Measurements from ENCODE around the gene VMAC. TPM values are rescaled to one million over a fixed set of nuclear protein-coding genes. Genes with fewer than 3 reads are reported as not detected.

The VMAC gene
- total RNA-seq, 1 donor from 2014 or later, result 13.3 TPM

- H3K4me3 Mint-ChIP-seq, result no peak overlapping the region
These were observed 51.7 kb downstream of the VMAC start for GRCh38 chr19:5956323-5956722.

GRCh38 chr19:5956728-5957127 lies 52.1 kb downstream of the VMAC start:
- intact Hi-C loops (cut with micrococcal nuclease), result no loop called here
- H3K36me3 Mint-ChIP-seq (ENCODE audit: low read depth), result peaks cover 25% of the 10 kb centered on the region
- DNase-seq, result no peak
- ATAC-seq (ENCODE audit: low read depth), result no peak
- ChIA-PET POLR2A (no interaction called here), CTCF (interaction anchor here (1.3 kb wide), 1 partner anchor 11 kb away, joined by 5 read pairs; no protein-coding TSS in a partner anchor)
- no peaks in the 10 kb centered on the region for H3K27me3 Mint-ChIP-seq
- TF ChIP-seq CTCF (IDR thresholded peaks at IDR 0.05), result no peak
- H3K4me3 Mint-ChIP-seq, result no peak overlapping the region
- no peaks in the 10 kb centered on the region for H3K9me3 Mint-ChIP-seq
- no peak overlapping the region for H3K27ac Mint-ChIP-seq
- H3K4me1 Mint-ChIP-seq, result peaks cover 77% of the 10 kb centered on the region

More at GRCh38 chr19:5956323-5956722, 51.7 kb downstream of the VMAC start:
- H3K4me1 Mint-ChIP-seq, result peaks cover 79% of the 10 kb centered on the region
- intact Hi-C loops (cut with micrococcal nuclease), result no loop called here
- POLR2A ChIA-PET, result no interaction called here
- H3K27ac Mint-ChIP-seq, result no peak overlapping the region
- DNase-seq (no peak), ATAC-seq (ENCODE audit: low read depth) (no peak)
- peaks cover 25% of the 10 kb centered on the region for H3K36me3 Mint-ChIP-seq (ENCODE audit: low read depth)
- CTCF ChIA-PET, result interaction anchor here (1.3 kb wide), 1 partner anchor 11 kb away, joined by 5 read pairs; no protein-coding TSS in a partner anchor
- no peaks in the 10 kb centered on the region for H3K9me3 Mint-ChIP-seq
- no peak for TF ChIP-seq CTCF (IDR thresholded peaks at IDR 0.05)
- no peaks in the 10 kb centered on the region for H3K27me3 Mint-ChIP-seq

GRCh38 chr19:5957170-5957569 lies 52.5 kb downstream of the VMAC start:
- Mint-ChIP-seq H3K27me3 (no peaks in the 10 kb centered on the region), H3K9me3 (no peaks in the 10 kb centered on the region), H3K27ac (no peak overlapping the region), H3K4me3 (no peak overlapping the region), H3K4me1 (peaks cover 77% of the 10 kb centered on the region), H3K36me3 (ENCODE audit: low read depth) (peaks cover 25% of the 10 kb centered on the region)
- TF ChIP-seq CTCF (IDR thresholded peaks at IDR 0.05), result no peak
- ChIA-PET CTCF (no interaction called here), POLR2A (no interaction called here)
- DNase-seq (no peak), ATAC-seq (ENCODE audit: low read depth) (no peak)
- intact Hi-C loops (cut with micrococcal nuclease), result no loop called here

- Mint-ChIP-seq H3K27me3 (no peaks in the 10 kb centered on the region), H3K9me3 (no peaks in the 10 kb centered on the region), H3K36me3 (ENCODE audit: low read depth) (peaks cover 25% of the 10 kb centered on the region), H3K4me1 (peaks cover 77% of the 10 kb centered on the region), H3K4me3 (no peak overlapping the region), H3K27ac (no peak overlapping the region)
- DNase-seq (no peak), ATAC-seq (ENCODE audit: low read depth) (no peak)
- no peak for TF ChIP-seq CTCF (IDR thresholded peaks at IDR 0.05)
- intact Hi-C loops (cut with micrococcal nuclease), result no loop called here
- ChIA-PET POLR2A (no interaction called here), CTCF (no interaction called here)
These were observed 53.6 kb downstream of the VMAC start for GRCh38 chr19:5958074-5958850.

- intact Hi-C loops (cut with micrococcal nuclease), result no loop called here
- no peak for ATAC-seq (ENCODE audit: low read depth)
- POLR2A ChIA-PET, result no interaction called here
- Mint-ChIP-seq H3K4me1 (peaks cover 77% of the 10 kb centered on the region), H3K9me3 (no peaks in the 10 kb centered on the region), H3K27me3 (no peaks in the 10 kb centered on the region), H3K27ac (no peak overlapping the region), H3K4me3 (no peak overlapping the region), H3K36me3 (ENCODE audit: low read depth) (peaks cover 25% of the 10 kb centered on the region)
- TF ChIP-seq CTCF (IDR thresholded peaks at IDR 0.05), result no peak
- CTCF ChIA-PET, result no interaction called here
- DNase-seq, result no peak
These were observed 54.1 kb downstream of the VMAC start for GRCh38 chr19:5958851-5959122.

All from activated B cell treated with CpG ODN at 0.5 μM for 24 hours (primary cell).